ENCODE measurements around the gene ZNF479.
"Not testable (repeated sequence)": the region's sequence is repeated elsewhere in the genome, so short reads cannot be mapped to it uniquely, and the experiment has no call there.

ZNF479 gene

DNA sequence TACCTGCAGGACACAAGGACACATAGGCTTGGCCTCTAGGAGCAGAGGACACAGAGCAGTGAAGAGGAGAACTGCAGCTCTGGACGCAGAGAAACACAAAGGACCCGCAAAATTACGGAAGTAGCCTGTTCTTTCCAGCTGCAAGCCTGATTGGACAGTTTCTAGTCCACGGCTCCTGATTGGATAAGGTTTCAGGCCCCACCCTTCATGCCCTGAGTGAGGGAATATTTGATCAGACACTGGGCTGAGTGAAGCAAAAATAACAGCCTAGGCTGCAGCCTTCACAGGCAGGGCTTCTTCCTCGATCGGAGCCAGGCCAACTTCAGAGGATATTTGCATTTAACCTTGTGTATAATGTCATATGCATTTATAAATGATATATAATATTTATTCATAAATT lies at the start of gene ZNF479:
Gene ZNF479, minus strand, starts transcription at position 101 of the 400 bp plus-strand sequence. CDS start 112 bp downstream, outside the sequence.
- not testable (repeated sequence) for DNase-seq

DNA sequence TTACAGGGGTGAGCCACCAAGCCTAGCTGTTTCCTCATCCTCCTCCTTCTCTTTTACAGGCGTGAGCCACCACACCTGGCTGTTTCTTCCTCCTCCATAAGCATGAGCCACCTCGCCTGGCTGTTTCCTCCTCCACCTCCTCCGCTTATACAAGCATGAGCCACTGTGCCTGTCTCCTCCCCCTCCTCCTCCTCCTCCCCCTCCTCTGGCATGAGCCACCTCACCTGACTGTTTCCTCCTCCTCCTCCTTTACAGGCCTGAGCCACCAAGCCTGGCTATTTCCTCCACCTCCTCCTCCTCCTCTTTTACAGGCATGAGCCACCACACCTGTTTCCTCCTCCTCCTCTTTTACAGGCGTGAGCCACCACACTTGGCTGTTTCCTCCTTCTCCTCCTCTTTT lies 49.8 kb upstream of the ZNF479 start:
- DNase-seq = no peak

DNA sequence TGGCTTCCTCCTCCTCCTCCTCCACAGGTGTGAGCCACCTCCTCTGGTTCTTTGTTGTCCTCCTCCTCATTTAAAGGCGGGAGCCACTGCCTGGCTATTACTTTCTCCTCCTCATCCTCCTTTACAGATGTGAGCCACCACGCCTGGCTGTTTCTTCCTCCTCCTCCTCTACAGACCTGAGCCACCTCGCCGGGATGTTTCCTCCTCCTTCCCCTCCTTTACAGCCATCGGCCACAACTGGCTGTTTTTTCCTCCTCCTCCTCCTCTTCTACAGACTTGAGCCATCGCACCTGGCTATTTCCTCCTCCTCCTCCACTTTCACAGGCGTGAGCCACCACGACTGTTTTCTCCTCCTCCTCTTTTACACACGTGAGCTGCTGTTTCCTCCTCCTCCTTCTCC lies 49.0 kb upstream of the ZNF479 start:
- no peak for DNase-seq

DNA sequence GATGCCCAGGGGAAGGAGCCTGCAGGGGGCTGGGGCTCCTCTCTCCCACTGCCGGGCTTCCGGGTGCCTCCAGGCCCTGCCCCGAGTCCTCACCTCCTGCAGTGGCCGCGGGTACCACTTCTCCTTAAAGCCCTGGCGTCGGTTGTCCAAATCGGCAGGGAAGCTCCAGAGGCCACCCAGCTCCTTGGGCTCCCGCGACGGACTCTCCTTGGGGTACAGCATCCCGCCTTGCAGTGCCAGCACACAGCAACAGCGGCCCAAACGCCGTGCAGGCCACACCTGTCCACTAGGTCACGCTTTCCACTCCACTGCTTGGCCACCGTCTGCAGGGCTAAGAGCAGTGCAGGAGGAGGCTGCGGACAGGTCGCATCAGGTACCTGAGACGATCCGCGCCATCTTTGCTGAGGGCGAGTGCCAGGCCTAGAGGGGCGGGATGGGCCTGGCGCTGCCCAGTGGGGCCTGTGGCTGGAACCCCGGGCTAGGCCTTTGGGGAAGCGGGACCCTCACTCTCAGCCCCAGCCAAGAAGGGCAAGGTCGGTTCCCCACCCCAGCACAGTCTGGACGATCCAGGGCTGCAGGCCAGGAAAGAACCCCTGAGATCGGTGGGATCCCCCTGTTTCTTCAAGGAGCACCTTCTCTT lies 47.7 kb upstream of the ZNF479 start:
- no peak for DNase-seq

DNA sequence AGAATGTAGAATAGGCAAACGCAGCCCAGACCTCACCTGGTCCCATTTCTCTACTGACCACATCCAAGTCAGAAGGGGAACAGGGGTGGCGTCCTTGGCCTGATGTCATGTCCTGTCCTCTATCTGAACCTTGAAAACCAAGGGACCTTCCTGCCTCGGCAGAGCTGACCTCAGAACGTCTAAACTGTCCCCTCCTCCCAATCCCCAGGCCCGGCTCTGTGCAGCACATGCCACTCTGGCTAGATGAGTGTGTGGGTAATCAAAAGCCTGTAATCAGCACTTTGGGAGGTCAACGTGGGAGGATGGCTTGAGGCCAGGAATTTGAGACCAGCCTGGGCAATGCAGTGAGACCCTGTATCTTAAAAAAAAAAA lies 46.5 kb upstream of the ZNF479 start:
- no peak for DNase-seq

DNA sequence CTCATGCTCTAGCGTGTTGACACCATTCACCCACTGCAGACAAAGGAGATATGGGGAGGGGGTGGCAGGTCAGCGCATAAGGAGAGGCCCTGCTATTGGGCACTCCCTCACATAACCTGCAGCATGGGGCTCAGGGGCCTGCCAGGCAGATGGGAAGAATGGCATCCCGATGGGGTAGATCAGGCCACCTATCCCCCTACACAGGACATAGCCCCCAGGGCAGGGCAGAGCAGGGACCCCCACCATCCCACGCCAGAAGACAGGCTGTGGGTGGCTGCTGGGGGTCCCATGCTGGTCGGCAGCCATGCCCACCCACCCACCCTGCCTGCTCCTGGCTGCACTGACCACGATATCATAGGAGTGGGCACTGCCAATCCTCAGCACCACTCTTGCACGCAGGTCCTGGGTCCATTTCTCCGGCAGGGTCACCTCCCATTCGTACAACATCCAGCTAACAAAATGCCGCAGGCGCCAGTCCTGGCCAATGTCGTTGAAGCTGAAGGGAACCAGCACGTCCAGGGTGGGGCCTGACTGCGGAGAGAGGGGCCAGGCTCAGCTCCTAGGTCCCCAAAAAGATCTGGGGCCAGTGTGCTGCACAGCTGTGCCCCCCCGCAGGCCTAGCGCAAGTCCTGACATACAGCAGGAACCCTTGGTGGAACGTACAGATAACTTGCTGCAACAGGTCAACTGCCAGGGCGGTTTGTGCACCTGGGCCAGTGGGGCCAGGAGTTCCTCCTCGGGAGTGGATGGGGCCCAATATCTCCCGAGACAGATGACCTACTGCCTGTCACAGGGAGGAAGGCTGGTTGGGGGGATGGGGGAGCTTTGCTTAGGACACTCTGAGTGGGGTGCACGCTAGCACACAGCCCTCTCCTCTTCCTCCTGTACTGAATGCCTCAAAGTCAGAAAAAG lies 45.9 kb upstream of the ZNF479 start:
- DNase-seq = no peak

DNA sequence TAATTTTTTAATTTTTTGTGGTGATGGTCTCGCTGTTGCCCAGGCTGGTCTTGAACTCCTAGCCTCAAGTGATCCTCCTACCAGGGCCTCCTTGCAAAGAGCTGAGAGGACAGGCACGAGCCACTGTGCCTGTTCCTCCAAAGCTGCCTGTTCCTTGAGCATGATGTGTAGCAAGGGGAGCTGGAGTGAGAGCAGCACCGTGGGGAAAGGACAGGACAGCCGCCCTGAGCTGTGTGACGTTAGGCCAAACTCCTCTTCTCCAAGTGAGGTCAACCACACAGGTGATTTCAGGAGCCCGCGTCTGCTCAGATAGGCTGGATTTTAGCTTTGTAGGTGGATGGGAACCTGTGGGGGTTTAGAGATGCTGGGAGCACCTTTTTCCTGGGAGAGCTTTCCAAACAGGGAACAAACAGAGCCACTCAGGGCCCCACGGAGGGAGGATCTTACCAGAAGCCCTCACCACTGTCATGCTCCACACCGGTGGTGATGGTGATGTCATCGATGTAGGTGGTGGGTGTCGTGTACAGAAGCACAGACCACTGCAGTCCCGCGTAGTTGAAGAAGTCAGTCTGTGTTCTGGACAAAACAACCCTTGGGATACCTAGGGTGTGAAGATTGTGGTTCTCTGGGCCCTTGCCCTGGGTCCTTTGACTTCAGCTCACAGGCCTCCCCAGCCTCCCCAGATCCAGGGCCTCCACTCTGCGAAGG lies 44.8 kb upstream of the ZNF479 start:
- no peak for DNase-seq

DNA sequence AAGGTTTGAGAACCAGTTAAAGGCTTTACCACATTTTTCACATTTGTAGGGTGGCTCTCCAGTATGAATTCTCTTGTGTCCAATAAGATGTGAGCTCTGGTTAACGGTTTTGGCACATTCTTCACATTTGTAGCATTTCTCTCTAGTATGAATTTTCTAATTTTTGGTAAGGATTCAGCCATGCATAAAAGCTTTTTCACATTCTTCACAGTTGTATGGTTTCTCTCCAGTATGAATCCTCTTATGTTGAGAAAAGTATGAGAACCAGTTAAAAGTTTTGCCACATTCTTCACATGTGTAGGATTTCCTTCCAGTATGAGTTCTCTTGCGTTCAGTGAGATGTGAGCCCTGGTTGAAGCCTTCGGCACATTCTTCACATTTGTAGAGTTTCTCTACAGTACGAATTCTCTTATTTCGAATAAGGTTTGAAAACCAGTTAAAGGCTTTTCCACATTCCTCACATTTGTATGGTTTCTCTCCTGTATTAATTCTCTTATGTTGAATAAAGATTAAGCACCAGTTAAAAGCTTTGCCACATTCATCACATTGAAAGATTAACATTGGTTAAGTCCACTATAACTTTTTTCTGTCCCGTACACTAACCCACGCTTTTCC lies 33.2 kb upstream of the ZNF479 start:
- no peak for DNase-seq

DNA sequence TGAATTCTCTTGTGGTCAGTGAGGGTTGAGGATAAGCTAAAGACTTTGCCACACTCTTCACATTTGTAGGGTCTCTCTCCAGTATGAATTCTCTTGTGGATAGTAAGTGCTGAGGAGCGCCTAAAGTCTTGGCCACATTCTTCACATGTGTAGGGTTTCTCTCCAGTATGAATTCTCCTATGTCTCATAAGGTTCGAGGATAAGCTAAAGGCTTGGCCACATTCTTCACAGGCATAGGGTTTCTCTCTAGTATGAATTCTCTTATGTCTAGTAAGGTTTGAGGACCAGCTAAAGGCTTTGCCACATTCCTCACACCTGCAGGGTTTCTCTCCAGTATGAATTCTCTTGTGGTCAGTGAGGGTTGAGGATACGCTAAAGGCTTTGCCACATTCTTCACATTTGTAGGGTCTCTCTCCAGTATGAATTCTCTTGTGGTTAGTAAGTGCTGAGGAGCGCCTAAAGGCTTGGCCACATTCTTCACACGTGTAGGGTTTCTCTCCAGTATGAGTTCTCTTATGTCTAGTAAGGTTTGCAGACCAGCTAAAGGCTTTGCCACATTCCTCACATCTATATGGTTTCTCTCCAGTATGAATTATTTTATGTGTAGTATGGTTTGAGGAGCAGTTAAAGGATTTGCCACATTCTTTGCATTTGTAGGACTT lies 12.0 kb downstream of the ZNF479 start:
- DNase-seq = not testable (repeated sequence)
